K562 (cell line): ENCODE data around the gene CHRNE. TPM values are rescaled to one million over a fixed set of nuclear protein-coding genes. Genes with fewer than 3 reads are reported as not detected.

ENCODE experiments used
- CHD1 ChIP-seq: fragments of 200-600 bp; sonication (generic); IDR thresholded peaks from one replicate; pipeline ENCODE4 v1.6.1; 2012; ENCODE audit warnings: mild to moderate bottlenecking, moderate library complexity, low read length, inconsistent platforms
- DMBX1 ChIP-seq: fragments of 250-450 bp; sonication (Bioruptor Pico); IDR thresholded peaks from 2 replicates; pipeline ENCODE4 v1.8.0; 2022; ENCODE audit warnings: inconsistent platforms, mild to moderate bottlenecking, moderate library complexity, borderline replicate concordance
- E2F6 ChIP-seq, 2 experiments: IDR thresholded peaks; 2 replicates each; pipeline ENCODE4 v1.6.1; 2011; ENCODE audit warnings: borderline replicate concordance in 1 of 2, control low read depth in 1 of 2, low read depth in 1 of 2, low read length in 1 of 2, mild to moderate bottlenecking in 1 of 2, mixed read lengths in 1 of 2, moderate library complexity in 1 of 2; ENCODE audit not compliant: insufficient read depth in 1 of 2, insufficient read length in 1 of 2, poor library complexity in 1 of 2, severe bottlenecking in 1 of 2; ENCODE audit errors: extremely low read depth in 1 of 2
- EGR1 ChIP-seq: fragments of 450-650 bp; conservative IDR thresholded peaks from 2 replicates; pipeline ENCODE4 v1.6.1; 2017; ENCODE audit warnings: mild to moderate bottlenecking
- GABPA ChIP-seq: fragments of 200-800 bp; sonication (Bioruptor generic); conservative IDR thresholded peaks from 2 replicates; pipeline ENCODE4 v1.6.1; 2016; ENCODE audit warnings: low read depth, missing genetic modification characterization, missing compliant biosample characterization
- GATAD2B ChIP-seq: fragments of 450-650 bp; IDR thresholded peaks from 2 replicates; pipeline ENCODE4 v1.6.1; 2017; ENCODE audit warnings: mild to moderate bottlenecking, borderline replicate concordance
- MAZ ChIP-seq, 2 experiments: fragments of 450-650 bp in 1 of 2; sonication (generic) in 1 of 2; formaldehyde crosslinking; IDR thresholded peaks in 1 of 2; conservative IDR thresholded peaks in 1 of 2; 2 replicates each; pipeline versions ENCODE4 v1.4.0 to v1.5.0; 2020; ENCODE audit warnings: mild to moderate bottlenecking in 1 of 2, missing genetic modification reagents in 1 of 2
- NR1H2 ChIP-seq: sonication (generic); formaldehyde crosslinking; IDR thresholded peaks from 2 replicates; pipeline ENCODE4 v1.4.0; 2020; ENCODE audit warnings: mild to moderate bottlenecking, missing genetic modification reagents
- POLR2G ChIP-seq: fragments of 200-400 bp; formaldehyde crosslinking; IDR thresholded peaks from 2 replicates; pipeline ENCODE4 v1.6.1; 2017; ENCODE audit warnings: low read depth, mild to moderate bottlenecking, antibody characterized with exemption, low read length, moderate library complexity
- PREB ChIP-seq: sonication (generic); formaldehyde crosslinking; IDR thresholded peaks from 2 replicates; pipeline ENCODE4 v1.8.1; 2023; ENCODE audit warnings: mild to moderate bottlenecking, missing genetic modification reagents
- RBBP5 ChIP-seq: fragments of 200-600 bp; sonication (generic); IDR thresholded peaks from 2 replicates; pipeline ENCODE4 v1.6.1; 2012; ENCODE audit warnings: borderline replicate concordance, mild to moderate bottlenecking, low read length, control low read depth, inconsistent platforms; ENCODE audit not compliant: insufficient read depth, poor library complexity, severe bottlenecking
- RBFOX2 ChIP-seq: fragments of 200-400 bp; formaldehyde crosslinking; IDR thresholded peaks from 2 replicates; pipeline ENCODE4 v1.6.1; 2017; ENCODE audit warnings: low read depth, mild to moderate bottlenecking, low read length, moderate library complexity
- UBTF ChIP-seq, 2 experiments: IDR thresholded peaks; 2 replicates each; pipeline ENCODE4 v1.6.1; 2012; ENCODE audit warnings: improper control_type of control experiment in 2 of 2, low read depth in 2 of 2, low read length in 2 of 2, borderline replicate concordance in 1 of 2
- ZBTB11 ChIP-seq, 3 experiments: fragments of 200-800 bp in 1 of 3; fragments of 250-450 bp in 1 of 3; fragments of 450-650 bp in 1 of 3; sonication (Bioruptor Pico) in 1 of 3; sonication (Bioruptor generic) in 1 of 3; formaldehyde crosslinking in 1 of 3; IDR thresholded peaks; 2 replicates each; pipeline versions ENCODE4 v1.6.1 to v1.8.0; 2016 to 2022; ENCODE audit warnings: mild to moderate bottlenecking in 2 of 3, missing genetic modification characterization in 2 of 3, missing compliant biosample characterization in 1 of 3, moderate library complexity in 1 of 3
- ZFP1 ChIP-seq: fragments of 450-650 bp; formaldehyde crosslinking; IDR thresholded peaks from 2 replicates; pipeline ENCODE4 v1.4.0; 2020; ENCODE audit warnings: mild to moderate bottlenecking, mixed read lengths
- ZKSCAN3 ChIP-seq: fragments of 250-450 bp; sonication (Bioruptor Pico); IDR thresholded peaks from 2 replicates; pipeline ENCODE4 v1.4.0; 2020
- polyA plus RNA-seq, 8 experiments: library from polyadenylated mRNA; depleted of rRNA in 4 of 8; stranded (reverse) in 5 of 8; unstranded in 3 of 8; fragments of >200 nt; fragmentation: Nextera tagmentation in 2 of 8; fragmentation: Illumina TruSeq in 1 of 8; extraction: Ambion mirVana in 2 of 8; extraction: Trizol in 1 of 8; gene quantifications; 2 replicates each; pipeline versions ENCODE4 v1.2.1 to v1.2.3, GENCODE V29; 2011 to 2014; ENCODE audit warnings: inconsistent platforms in 1 of 8, missing spikeins in 1 of 8
- total RNA-seq, 7 experiments: library from RNA; depleted of rRNA in 6 of 7; stranded (reverse); fragments of >200 nt in 6 of 7; fragmentation: Illumina TruSeq in 2 of 7; extraction: Trizol in 2 of 7; gene quantifications; 2 replicates each; pipeline versions ENCODE4 v1.2.1 to v1.2.3, GENCODE V29; 2011 to 2021; ENCODE audit warnings: low replicate concordance in 1 of 7

The CHRNE gene
- total and polyA plus RNA-seq, 9 of the 15 experiments (the other 6 are each of a cell fraction or from before 2014, with no cell fraction given) = not detected

GRCh38 chr17:4940555-4941318 lies 37.8 kb upstream of the CHRNE start (continued):
- TF ChIP-seq UBTF (IDR thresholded peaks at IDR 0.05; ENCODE audit: borderline replicate concordance in 1 of 2, low read depth in 2 of 2, low read length in 2 of 2) (0 out of 4 replicates have a peak, but pooled peaks of 1 of the 2 experiments have one; percentile 42), RBFOX2 (0 out of 2 replicates have a peak, but pooled peaks have one; percentile 9), CHD1 (peak; percentile 44), DMBX1 (CRISPR knock-in tag) (no peak), NR1H2 (no peak), GATAD2B (no peak), EGR1 (0 out of 2 replicates have a peak, but pooled peaks have one; percentile 7), RBBP5 (peak; percentile 11), POLR2G (peak; percentile 75), GABPA (tag) (peak; percentile 81), PREB (CRISPR knock-in tag) (no peak), MAZ (CRISPR knock-in tag; conservative IDR thresholded peaks at IDR 0.05 in 1 of 2, IDR thresholded peaks at IDR 0.05 in 1 of 2) (0 out of 4 replicates have a peak, but pooled peaks have one; percentile 7 to 17), ZKSCAN3 (CRISPR knock-in tag) (no peak), E2F6 (IDR thresholded peaks at IDR 0.05; ENCODE audit: borderline replicate concordance in 1 of 2, extremely low read depth in 1 of 2, insufficient read depth in 1 of 2, insufficient read length in 1 of 2, low read depth in 1 of 2, low read length in 1 of 2, poor library complexity in 1 of 2, severe bottlenecking in 1 of 2) (peak in 1 of 2 experiments; percentile 10), ZFP1 (CRISPR knock-in tag) (no peak), ZBTB11 (CRISPR knock-in tag; IDR thresholded peaks at IDR 0.05) (peak in 1 of 3 experiments; percentile 82; a peak in 2 of 6 replicates)
